H1 (cell line): ENCODE measurements around the gene GLRA1.

ENCODE experiments used
- SRF ChIP-seq: IDR thresholded peaks from 2 replicates; pipeline ENCODE4 v1.6.1; 2011; ENCODE audit warnings: mild to moderate bottlenecking, low read depth, low read length, moderate library complexity
- TEAD4 ChIP-seq: IDR thresholded peaks from 2 replicates; pipeline ENCODE4 v1.6.1; 2012; ENCODE audit warnings: low read depth, low read length, inconsistent platforms, mixed read lengths
- TF ChIP-seq, protein P1 (sequence below), 3 experiments: IDR thresholded peaks; 1 replicate in 2 of 3; 2 replicates in 1 of 3; pipeline versions ENCODE4 v1.5.1 to v1.6.1; 2011; ENCODE audit warnings: low read length in 3 of 3, mild to moderate bottlenecking in 3 of 3, inconsistent platforms in 2 of 3, low read depth in 1 of 3, moderate library complexity in 1 of 3; ENCODE audit not compliant: insufficient read depth in 1 of 3; ENCODE audit errors: control extremely low read depth in 1 of 3

DNA sequence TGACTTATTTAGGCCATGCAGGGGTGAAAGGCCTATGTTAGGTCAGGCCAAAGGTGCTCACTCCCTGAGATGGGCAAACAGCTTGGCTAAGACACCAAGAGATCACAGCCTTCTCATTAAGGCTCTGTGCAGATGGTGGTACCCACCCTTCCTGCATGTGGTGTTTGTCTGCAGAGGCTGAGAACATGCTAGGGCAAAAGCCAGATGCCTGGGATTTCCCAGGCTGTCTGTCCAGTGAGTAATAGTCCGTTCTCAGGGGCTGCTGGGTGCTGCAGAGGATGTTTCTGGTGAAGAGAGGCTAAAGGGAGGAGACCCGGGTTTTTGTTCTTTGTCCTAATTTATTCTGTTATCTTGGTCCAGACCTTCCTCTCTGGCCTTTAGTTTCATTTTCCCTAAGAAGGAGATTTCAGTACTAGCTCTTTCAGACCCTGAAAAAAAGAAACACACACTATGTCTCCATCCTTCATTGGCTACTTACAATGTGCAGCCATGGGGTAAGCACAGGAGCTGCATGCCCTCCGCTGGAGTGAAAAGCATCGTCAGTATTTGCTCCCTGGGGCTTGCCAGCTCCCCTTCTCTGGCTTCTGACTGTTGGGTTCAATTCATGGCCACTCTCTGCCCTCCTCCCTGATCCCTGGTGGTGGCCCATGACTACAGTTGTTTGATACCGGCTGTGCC, 23.4 kb upstream of the GLRA1 start:
- TF ChIP-seq, protein P1, sequence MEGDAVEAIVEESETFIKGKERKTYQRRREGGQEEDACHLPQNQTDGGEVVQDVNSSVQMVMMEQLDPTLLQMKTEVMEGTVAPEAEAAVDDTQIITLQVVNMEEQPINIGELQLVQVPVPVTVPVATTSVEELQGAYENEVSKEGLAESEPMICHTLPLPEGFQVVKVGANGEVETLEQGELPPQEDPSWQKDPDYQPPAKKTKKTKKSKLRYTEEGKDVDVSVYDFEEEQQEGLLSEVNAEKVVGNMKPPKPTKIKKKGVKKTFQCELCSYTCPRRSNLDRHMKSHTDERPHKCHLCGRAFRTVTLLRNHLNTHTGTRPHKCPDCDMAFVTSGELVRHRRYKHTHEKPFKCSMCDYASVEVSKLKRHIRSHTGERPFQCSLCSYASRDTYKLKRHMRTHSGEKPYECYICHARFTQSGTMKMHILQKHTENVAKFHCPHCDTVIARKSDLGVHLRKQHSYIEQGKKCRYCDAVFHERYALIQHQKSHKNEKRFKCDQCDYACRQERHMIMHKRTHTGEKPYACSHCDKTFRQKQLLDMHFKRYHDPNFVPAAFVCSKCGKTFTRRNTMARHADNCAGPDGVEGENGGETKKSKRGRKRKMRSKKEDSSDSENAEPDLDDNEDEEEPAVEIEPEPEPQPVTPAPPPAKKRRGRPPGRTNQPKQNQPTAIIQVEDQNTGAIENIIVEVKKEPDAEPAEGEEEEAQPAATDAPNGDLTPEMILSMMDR (IDR thresholded peaks at IDR 0.05; ENCODE audit: control extremely low read depth in 1 of 3, insufficient read depth in 1 of 3, low read depth in 1 of 3, low read length in 3 of 3), result no peak
- no peak for TF ChIP-seq SRF
- TF ChIP-seq TEAD4, result no peak
